ENCODE results near the gene SEL1L.
A peak's percentile ranks its signal among the peaks of the same experiment; 100 is the strongest.
"Not testable (repeated sequence)": the region's sequence is repeated elsewhere in the genome, so short reads cannot be mapped to it uniquely, and the experiment has no call there.

SEL1L gene

GRCh38 chr14:81473456-81474147 is 60.1 kb downstream of the SEL1L start:
- DNase-seq, result no peak

- no peak for DNase-seq
Measured at GRCh38 chr14:81472096-81472800, 61.4 kb downstream of the SEL1L start.

- DNase-seq, result no peak
Measured at GRCh38 chr14:81471062-81471461, 62.6 kb downstream of the SEL1L start.

GRCh38 chr14:81470557-81470826 is 63.2 kb downstream of the SEL1L start:
- DNase-seq, result not testable (repeated sequence)

- no peak for DNase-seq
Measured at GRCh38 chr14:81466854-81467253, 66.8 kb downstream of the SEL1L start.

GRCh38 chr14:81465507-81466228 is 68.0 kb downstream of the SEL1L start:
- no peak for DNase-seq

- not testable (repeated sequence) for DNase-seq
Measured at GRCh38 chr14:81465003-81465392, 68.7 kb downstream of the SEL1L start.

GRCh38 chr14:81464253-81465002 is 69.2 kb downstream of the SEL1L start:
- peak; percentile 29 for DNase-seq

- not testable (repeated sequence) for DNase-seq
Measured at GRCh38 chr14:81462356-81462755, 71.3 kb downstream of the SEL1L start.

- no peak for DNase-seq
Measured at GRCh38 chr14:81459912-81460311, 73.7 kb downstream of the SEL1L start.

- no peak for DNase-seq
Measured at GRCh38 chr14:81458352-81458751, 75.3 kb downstream of the SEL1L start.

GRCh38 chr14:81455390-81455789 is 78.3 kb downstream of the SEL1L start:
- no peak for DNase-seq

- no peak for DNase-seq
Measured at GRCh38 chr14:81454572-81455218, 79.0 kb downstream of the SEL1L start.

- peak; percentile 36 for DNase-seq
Measured at GRCh38 chr14:81453166-81453766, 80.4 kb downstream of the SEL1L start.

GRCh38 chr14:81452341-81453133 is 81.1 kb downstream of the SEL1L start:
- no peak for DNase-seq

GRCh38 chr14:81450976-81451375 is 82.7 kb downstream of the SEL1L start:
- no peak for DNase-seq

GRCh38 chr14:81450100-81450531 is 83.5 kb downstream of the SEL1L start:
- peak; percentile 68 for DNase-seq

GRCh38 chr14:81449576-81449975 is 84.1 kb downstream of the SEL1L start:
- DNase-seq, result no peak

GRCh38 chr14:81449114-81449513 is 84.5 kb downstream of the SEL1L start:
- no peak for DNase-seq

GRCh38 chr14:81447021-81447764 is 86.5 kb downstream of the SEL1L start:
- DNase-seq, result no peak
